ENCODE results near the gene SLC51A.
"Not testable (repeated sequence)": the region's sequence is repeated elsewhere in the genome, so short reads cannot be mapped to it uniquely, and the experiment has no call there.

SLC51A gene

GRCh38 chr3:196193133-196193735, 23.1 kb upstream of the SLC51A start:
- DNase-seq (ENCODE audit: low read depth in 2 of 2), result no peak

- no peak for DNase-seq (ENCODE audit: low read depth in 2 of 2)
These were observed 22.4 kb upstream of the SLC51A start for GRCh38 chr3:196193736-196194541.

DNA sequence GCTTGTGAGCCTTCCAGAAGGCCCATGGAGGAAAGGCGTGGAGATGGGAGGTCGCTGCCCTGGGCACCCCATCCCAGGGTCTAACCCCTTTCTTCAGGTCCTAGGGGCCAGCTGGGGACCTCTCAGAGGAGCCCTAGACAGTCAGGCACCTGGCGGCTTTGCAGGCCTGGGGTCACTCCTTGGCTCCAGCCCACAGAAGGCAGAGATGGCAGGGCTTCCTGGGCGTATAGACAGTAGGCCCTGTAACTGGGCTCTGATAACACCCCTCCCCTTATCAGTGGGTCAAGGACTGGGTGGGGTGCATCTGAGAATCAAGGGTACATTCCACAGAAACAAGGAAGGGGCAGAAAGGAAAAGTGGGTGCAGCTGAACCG, 21.8 kb upstream of the SLC51A start:
- DNase-seq (ENCODE audit: low read depth in 2 of 2), result no peak

DNA sequence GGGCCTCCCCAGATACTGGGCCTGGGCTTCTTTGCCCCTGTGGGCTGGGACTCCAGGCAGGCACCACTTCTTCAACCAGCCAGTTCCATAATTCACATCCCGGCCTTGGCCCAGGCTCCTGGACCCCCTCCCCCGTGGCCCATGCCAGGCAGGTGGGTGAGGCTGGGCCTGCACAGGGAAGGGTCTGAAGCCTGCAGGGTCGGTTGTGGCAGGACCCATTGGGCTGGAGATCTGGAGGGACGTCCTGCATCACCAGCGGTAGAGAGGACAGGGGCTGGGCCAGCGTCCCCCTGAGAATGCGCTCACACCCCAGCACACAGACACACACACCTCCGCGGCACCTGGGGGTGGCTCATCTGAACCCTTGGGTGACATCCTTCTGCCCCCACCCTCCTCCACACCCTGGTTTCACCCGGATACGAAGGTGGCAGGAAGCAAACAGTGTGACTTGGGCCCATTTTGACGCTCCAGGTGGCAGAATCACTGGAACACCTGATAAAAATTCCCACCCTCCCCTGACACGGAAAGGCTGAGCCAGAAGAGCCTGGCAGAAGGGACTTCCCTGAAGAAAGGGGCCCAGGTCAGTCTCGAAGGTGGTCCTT, 20.6 kb upstream of the SLC51A start:
- DNase-seq (ENCODE audit: low read depth in 2 of 2), result no peak

DNA sequence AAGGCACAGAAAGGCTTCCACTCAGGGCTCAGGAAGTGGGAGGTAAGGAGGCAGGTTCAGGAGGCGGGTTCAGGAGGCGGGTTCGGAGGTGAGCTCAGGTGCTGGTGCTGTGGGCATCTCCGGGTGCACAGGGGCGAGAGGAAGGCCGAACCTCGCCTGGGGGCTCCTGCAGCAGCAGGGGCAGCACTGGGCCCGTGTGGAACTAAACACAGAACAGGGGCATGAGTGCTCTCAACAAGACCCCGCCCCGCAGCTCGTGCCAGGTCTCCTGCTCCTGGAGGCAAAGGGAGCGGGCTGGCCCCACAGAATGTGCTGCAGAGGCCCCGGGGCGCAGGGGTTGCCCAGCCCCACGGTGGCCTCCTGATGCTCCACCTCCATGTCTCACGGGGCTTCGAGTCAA, 18.8 kb upstream of the SLC51A start:
- DNase-seq (ENCODE audit: low read depth in 2 of 2), result no peak

- DNase-seq (ENCODE audit: low read depth in 2 of 2), result no peak
These were observed 18.2 kb upstream of the SLC51A start for GRCh38 chr3:196198081-196198675.

- no peak for DNase-seq (ENCODE audit: low read depth in 2 of 2)
These were observed 17.3 kb upstream of the SLC51A start for GRCh38 chr3:196198771-196199753.

DNA sequence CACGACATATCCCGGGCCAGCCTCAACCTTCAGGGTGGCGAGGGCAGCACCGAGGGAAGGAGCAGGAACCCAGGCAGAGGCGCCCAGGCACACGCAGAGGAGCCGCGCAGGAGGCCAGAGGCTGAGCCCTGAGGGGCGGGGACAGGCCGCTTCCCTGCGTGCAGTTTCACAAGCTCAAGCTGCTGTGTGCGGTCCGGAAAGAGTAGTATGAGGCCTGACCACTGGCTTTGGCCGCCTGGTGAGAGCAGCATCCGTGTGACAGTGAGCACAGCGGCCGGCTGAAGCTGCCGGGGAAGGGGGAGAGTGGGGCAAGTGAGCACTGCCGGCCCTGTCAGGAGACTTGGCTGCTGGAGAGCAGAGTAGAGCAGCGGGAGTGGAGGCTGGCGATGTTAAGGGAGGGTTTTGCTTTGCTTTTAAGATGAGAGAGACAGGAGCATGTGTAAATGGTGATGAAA, 13.8 kb upstream of the SLC51A start:
- no peak for DNase-seq (ENCODE audit: low read depth in 2 of 2)

- no peak for DNase-seq (ENCODE audit: low read depth in 2 of 2)
These were observed 12.5 kb upstream of the SLC51A start for GRCh38 chr3:196203846-196204245.

DNA sequence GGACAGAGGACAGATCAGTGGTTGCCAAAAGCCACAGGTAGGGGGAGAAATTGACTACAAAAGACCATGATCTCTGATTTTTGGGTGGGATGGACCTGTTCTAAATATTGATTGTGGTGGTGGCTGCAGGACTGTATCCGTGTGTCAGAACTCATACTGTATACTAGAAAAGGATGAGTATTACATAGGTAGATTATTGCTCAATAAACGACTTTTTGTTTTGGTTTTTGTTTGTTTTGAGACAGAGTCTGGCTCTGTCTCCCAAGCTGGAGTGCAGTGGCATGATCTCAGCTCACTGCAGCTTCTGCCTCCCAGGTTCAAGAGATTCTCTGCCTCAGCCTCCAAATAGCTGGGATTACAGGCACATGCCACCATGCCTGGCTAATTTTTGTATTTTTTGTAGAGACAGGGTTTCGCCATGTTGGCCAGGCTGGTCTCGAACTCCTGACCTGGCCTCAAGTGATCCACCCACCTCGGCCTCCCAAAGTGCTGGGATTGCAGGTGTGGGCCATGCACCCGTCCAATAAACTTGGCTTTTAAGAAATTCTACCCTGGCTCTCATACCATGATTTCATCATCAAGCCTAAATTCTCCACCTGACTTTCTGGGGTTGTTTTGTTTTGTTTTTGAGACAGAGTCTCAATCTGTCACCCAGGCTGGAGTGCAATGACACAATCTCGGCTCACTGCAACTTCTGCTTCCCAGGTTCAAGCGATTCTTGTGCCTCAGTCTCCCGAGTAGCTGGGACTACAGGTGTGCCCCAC, 10.7 kb upstream of the SLC51A start:
- DNase-seq (ENCODE audit: low read depth in 2 of 2), result not testable (repeated sequence)

GRCh38 chr3:196207159-196207832, 9.0 kb upstream of the SLC51A start:
- no peak for DNase-seq (ENCODE audit: low read depth in 2 of 2)

DNA sequence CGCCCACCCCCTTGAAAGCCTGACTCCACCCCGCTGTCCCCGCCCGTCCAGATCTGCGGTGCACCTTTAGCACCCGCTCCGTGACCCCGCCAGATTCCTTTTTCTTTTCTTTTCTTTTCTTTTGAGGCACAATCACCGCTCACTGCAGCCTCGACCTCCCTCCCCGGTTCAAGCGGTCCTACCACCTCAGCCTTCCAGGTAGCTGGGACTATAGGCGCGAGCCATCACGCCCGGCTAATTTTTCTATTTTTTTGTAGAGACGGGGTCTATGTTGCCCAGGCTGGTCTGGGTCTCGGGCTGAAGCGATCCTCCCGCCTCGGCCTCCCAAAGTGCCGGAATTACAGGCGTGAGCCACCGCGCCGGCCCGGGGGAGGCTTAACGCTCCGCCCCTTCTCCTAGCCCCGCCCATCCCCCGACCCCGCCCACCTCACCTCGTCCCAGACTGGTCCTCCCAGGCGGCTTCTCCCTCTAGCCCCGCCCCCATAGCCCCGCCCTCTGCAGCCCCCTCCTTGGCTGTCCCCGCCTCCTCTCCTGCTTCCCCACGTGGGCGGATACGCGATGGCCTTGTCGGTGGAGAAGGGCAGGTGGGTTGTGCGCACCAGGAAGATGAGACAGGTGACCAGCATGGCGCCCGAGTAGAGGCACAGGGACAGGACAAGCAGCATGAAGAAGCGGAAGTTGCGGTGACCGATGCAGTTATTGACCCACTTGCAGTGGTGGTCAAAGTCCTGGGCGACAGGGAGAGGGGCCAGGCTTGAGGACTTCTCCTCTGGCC, 8.3 kb upstream of the SLC51A start:
- peak in 1 of 2 donors; percentile 27 for DNase-seq (ENCODE audit: low read depth in 2 of 2)

GRCh38 chr3:196208942-196209695, 7.2 kb upstream of the SLC51A start:
- no peak for DNase-seq (ENCODE audit: low read depth in 2 of 2)

DNA sequence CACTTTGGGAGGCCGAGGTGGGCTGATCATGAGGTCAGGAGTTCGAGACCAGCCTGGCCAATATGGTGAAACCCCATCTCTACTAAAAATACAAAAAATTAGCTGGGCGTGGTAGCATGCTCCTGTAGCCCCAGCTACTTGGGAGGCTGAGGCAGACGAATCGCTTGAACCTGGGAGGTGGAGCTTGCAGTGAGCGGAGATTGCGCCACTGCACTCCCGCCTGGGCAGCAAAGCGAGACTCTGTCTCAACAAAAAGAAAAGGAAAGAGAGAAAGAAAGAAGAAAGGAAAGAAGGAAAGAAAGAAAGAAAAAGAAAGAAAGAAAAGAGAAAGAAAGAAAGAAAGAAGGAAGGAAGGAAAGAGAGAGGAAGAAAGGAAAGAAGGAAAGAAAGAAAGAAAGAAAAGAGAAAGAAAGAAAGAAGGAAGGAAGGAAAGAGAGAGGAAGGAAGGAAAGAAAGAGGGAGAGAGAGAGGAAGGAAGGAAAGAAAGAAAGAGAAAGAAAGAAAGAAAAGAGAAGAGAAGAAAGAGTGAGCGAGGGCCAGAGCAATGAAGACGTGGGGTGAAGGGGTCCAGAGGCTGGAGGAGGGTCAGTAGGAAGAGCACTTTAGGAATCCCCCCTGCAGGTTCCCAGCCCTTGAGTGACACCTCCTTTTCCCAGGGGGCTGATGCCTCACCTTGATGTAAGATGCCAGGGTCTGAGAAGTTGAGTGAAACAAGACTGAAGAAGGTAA, 6.2 kb upstream of the SLC51A start:
- not testable (repeated sequence) for DNase-seq (ENCODE audit: low read depth in 2 of 2)

GRCh38 chr3:196210673-196211556, 5.4 kb upstream of the SLC51A start, which contains the start of gene ZDHHC19:
Gene ZDHHC19 (minus strand): TSS chr3:196211400. CDS start chr3:196211315, 85 bp downstream.
- DNase-seq (ENCODE audit: low read depth in 2 of 2), result no peak

GRCh38 chr3:196214783-196215441, 1.4 kb upstream of the SLC51A start:
- no peak for DNase-seq (ENCODE audit: low read depth in 2 of 2)
